Adrenal gland (tissue), 12 donors: ENCODE measurements around the gene RIF1. TPM values are rescaled to one million over a fixed set of nuclear protein-coding genes. Genes with fewer than 3 reads are reported as not detected.

Source experiments
- DNase-seq, 7 donors: peaks; one replicate each; pipeline ENCODE4 v3.0.0-alpha.2; 2019 to 2020
- H3K27ac ChIP-seq, 5 donors: fragments of 200-600 bp; sonication (generic) in 4 of 5; 1 replicate in 3 of 5; 2 replicates in 2 of 5; pipeline versions ENCODE4 v1.5.1 to v1.8.0; 2016 to 2020; ENCODE audit warnings: mild to moderate bottlenecking in 1 of 5
- H3K27me3 ChIP-seq: fragments of 200-600 bp; 2 replicates; pipeline ENCODE4 v1.8.0; 2021
- H3K36me3 ChIP-seq, 2 donors: fragments of 200-600 bp; replicated peaks in 1 of 2; 1 replicate in 1 of 2; 2 replicates in 1 of 2; pipeline versions ENCODE4 v1.5.1 to v1.8.0; 2018 to 2022
- H3K4me1 ChIP-seq, 2 donors: fragments of 200-600 bp; replicated peaks in 1 of 2; 1 replicate in 1 of 2; 2 replicates in 1 of 2; pipeline versions ENCODE4 v1.5.1 to v1.8.0; 2018 to 2021
- H3K4me3 ChIP-seq, 4 donors: fragments of 200-600 bp; sonication (generic) in 3 of 4; one replicate each; pipeline ENCODE4 v1.5.1; 2016 to 2018
- H3K9me3 ChIP-seq, 3 donors: fragments of 200-600 bp; sonication (generic) in 1 of 3; replicated peaks in 1 of 3; 1 replicate in 2 of 3; 2 replicates in 1 of 3; pipeline versions ENCODE4 v1.5.1 to v1.8.0; 2016 to 2021
- CTCF ChIP-seq, 6 experiments: fragments of 450-650 bp in 4 of 6; fragments of 200-600 bp in 2 of 6; sonication (generic) in 1 of 6; IDR thresholded peaks; 1 replicate in 5 of 6; 2 replicates in 1 of 6; pipeline versions ENCODE4 v1.5.1 to v1.8.0; 2016 to 2021; ENCODE audit warnings: antibody characterized with exemption in 6 of 6, mild to moderate bottlenecking in 2 of 6, moderate library complexity in 1 of 6
- POLR2A ChIP-seq, 2 donors: fragments of 450-650 bp; IDR thresholded peaks; one replicate each; pipeline ENCODE4 v1.6.1; 2017; ENCODE audit warnings: antibody characterized with exemption in 2 of 2, mild to moderate bottlenecking in 2 of 2, moderate library complexity in 1 of 2
- WGBS, 4 donors: extraction: QIAGEN DNeasy Blood & Tissue Kit in 2 of 4; methylation state at CpG; one replicate each; pipeline versions ENCODE4 v1.1.5 to v1.1.7; 2013 to 2017; 5-methylcytosine and 5-hydroxymethylcytosine counted together
- intact Hi-C, 2 donors: fragments of 100-400 bp; cut with DNase I; formaldehyde crosslinking; loops; one replicate each; pipeline versions ENCODE4 v1.14.1 to v1.15.0; 2022 to 2023
- polyA plus RNA-seq, 3 donors: library from polyadenylated mRNA; stranded (reverse); fragments of 200-250 nt in 2 of 3; fragments of 350-450 nt in 1 of 3; fragmentation: Illumina TruSeq in 1 of 3; extraction: RNeasy Lipid Tissue Mini Kit (QIAGEN cat#74804) in 1 of 3; gene quantifications; one replicate each; pipeline ENCODE4 v1.2.3, GENCODE V29; 2013 to 2014
- total RNA-seq, 9 donors: library from RNA; depleted of rRNA in 4 of 9; stranded (reverse); fragments of >200 nt in 4 of 9; fragments of 120-200 nt in 1 of 9; fragmentation: NEBNext Ultra II Directional in 1 of 9; extraction: Animal tissue kit (Norgen Biotek cat#: 25700) in 1 of 9; gene quantifications; one replicate each; pipeline versions ENCODE4 v1.1.0 to v1.2.4, GENCODE V29; 2013 to 2023
- donor health status: healthy with polysubstance abuse.
- donor health status: Bipolar disorder and iron deficiency.
- donor health status: DM: yes; HTN: yes; CAD: no.
- donor health status: DM: no; HTN: no; CAD: no.
- donor health status: DM: no; HTN: no; CAD: no.
- donor health status: DM: yes; HTN: yes; CAD: no.

The RIF1 gene
- total and polyA plus RNA-seq, 12 donors: 4.0 to 50.8 (median 27.6) TPM

- Histone ChIP-seq H3K4me3 (no peak overlapping the region), H3K9me3 (no peaks in the 10 kb centered on the region), H3K27ac (no peak overlapping the region), H3K36me3 (no peaks in the 10 kb centered on the region), H3K4me1 (no peaks in the 10 kb centered on the region), H3K27me3 (no peaks in the 10 kb centered on the region)
- intact Hi-C loops: no loop called here
- DNase-seq: no peak
- WGBS, 4 donors: 89 to 96% (median 93%) methylated on average over 2 to 3 of the region's 3 CpGs
- TF ChIP-seq CTCF (IDR thresholded peaks at IDR 0.05) (no peak), POLR2A (IDR thresholded peaks at IDR 0.05) (no peak)
These were observed 98.8 kb downstream of the RIF1 start for GRCh38 chr2:151508519-151508918.

- H3K4me1 ChIP-seq: no peaks in the 10 kb centered on the region
- intact Hi-C loops: no loop called here
- 82 to 92% (median 88%) methylated on average over 3 of the region's 3 CpGs for WGBS, 4 donors
- DNase-seq: no peak
- H3K4me3 ChIP-seq: no peak overlapping the region
- TF ChIP-seq POLR2A (IDR thresholded peaks at IDR 0.05) (no peak), CTCF (IDR thresholded peaks at IDR 0.05) (no peak)
- no peaks in the 10 kb centered on the region for H3K27me3 ChIP-seq
- no peak overlapping the region for H3K27ac ChIP-seq
- no peaks in the 10 kb centered on the region for H3K36me3 ChIP-seq
- no peaks in the 10 kb centered on the region for H3K9me3 ChIP-seq
These were observed 109.1 kb downstream of the RIF1 start for GRCh38 chr2:151518802-151519201.

- Histone ChIP-seq H3K36me3 (no peaks in the 10 kb centered on the region), H3K9me3 (no peaks in the 10 kb centered on the region), H3K27ac (no peak overlapping the region), H3K4me3 (no peak overlapping the region), H3K27me3 (no peaks in the 10 kb centered on the region), H3K4me1 (no peaks in the 10 kb centered on the region)
- TF ChIP-seq POLR2A (IDR thresholded peaks at IDR 0.05): no peak
- TF ChIP-seq CTCF (IDR thresholded peaks at IDR 0.05): no peak
- DNase-seq: no peak
- intact Hi-C loops: no loop called here
- WGBS, 4 donors: 74 to 94% (median 87%) methylated on average over 1 of the region's 1 CpG
These were observed 111.3 kb downstream of the RIF1 start for GRCh38 chr2:151520976-151521375.

GRCh38 chr2:151522556-151522955 lies 112.9 kb downstream of the RIF1 start:
- Histone ChIP-seq H3K27ac (no peak overlapping the region), H3K27me3 (no peaks in the 10 kb centered on the region), H3K9me3 (no peaks in the 10 kb centered on the region), H3K4me1 (no peaks in the 10 kb centered on the region), H3K4me3 (no peak overlapping the region), H3K36me3 (no peaks in the 10 kb centered on the region)
- intact Hi-C loops: no loop called here
- TF ChIP-seq CTCF (IDR thresholded peaks at IDR 0.05): no peak
- TF ChIP-seq POLR2A (IDR thresholded peaks at IDR 0.05): no peak
- WGBS, 4 donors: 91 to 98% (median 94%) methylated on average over 7 of the region's 7 CpGs
- DNase-seq: no peak
